H1 (cell line): ENCODE measurements around the gene NT5DC1. TPM values are rescaled to one million over a fixed set of nuclear protein-coding genes. Genes with fewer than 3 reads are reported as not detected.

Experiments used
- CHD7 ChIP-seq: fragments of 300-600 bp; sonication (generic); IDR thresholded peaks from 2 replicates; pipeline ENCODE4 v1.7.1; 2012; ENCODE audit warnings: low read length, moderate library complexity, mild to moderate bottlenecking, inconsistent platforms; ENCODE audit not compliant: insufficient replicate concordance
- CTBP2 ChIP-seq: IDR thresholded peaks from 2 replicates; pipeline ENCODE4 v1.7.0; 2011; ENCODE audit warnings: borderline replicate concordance, mild to moderate bottlenecking, moderate library complexity, mixed read lengths, low read length; ENCODE audit not compliant: insufficient read depth, insufficient read length
- GTF2F1 ChIP-seq: IDR thresholded peaks from 2 replicates; pipeline ENCODE4 v1.6.1; 2012; ENCODE audit warnings: low read depth, low read length, improper control_type of control experiment, borderline replicate concordance
- HDAC6 ChIP-seq: IDR thresholded peaks from one replicate; pipeline ENCODE4 v1.7.1; 2012; ENCODE audit warnings: low read depth, mild to moderate bottlenecking, inconsistent platforms, low read length, moderate library complexity
- RFX5 ChIP-seq: IDR thresholded peaks from 2 replicates; pipeline ENCODE4 v1.6.1; 2011; ENCODE audit warnings: low read depth, low read length, improper control_type of control experiment, borderline replicate concordance
- polyA plus RNA-seq, 7 experiments: library from polyadenylated mRNA; depleted of rRNA in 3 of 7; stranded (reverse) in 5 of 7; unstranded in 2 of 7; fragments of >200 nt in 5 of 7; fragments of 200-250 nt in 2 of 7; gene quantifications; 1 replicate in 5 of 7; 2 replicates in 1 of 7; 4 replicates in 1 of 7; pipeline versions ENCODE4 v1.2.1 to v1.2.3, GENCODE V29; 2011 to 2013; ENCODE audit warnings: missing spikeins in 2 of 7, mixed read lengths in 2 of 7
- total RNA-seq: library from RNA; stranded (reverse); fragmentation: NEBNext Ultra II Directional; extraction: Animal tissue kit (Norgen Biotek cat#: 25700); gene quantifications from 2 replicates; pipeline ENCODE4 v1.2.1, GENCODE V29; 2021

Gene NT5DC1
- total and polyA plus RNA-seq, 2 of the 8 experiments (the other 6 are each of a cell fraction or from before 2014, with no cell fraction given): 25.3 to 72.7 TPM

- TF ChIP-seq CHD7: no peak
- no peak for TF ChIP-seq HDAC6
- no peak for TF ChIP-seq RFX5
- TF ChIP-seq GTF2F1: no peak
- TF ChIP-seq CTBP2: no peak
Measured at GRCh38 chr6:116205281-116205680, 104.6 kb downstream of the NT5DC1 start (continued).
